ENCODE results near the gene DEFB131A. TPM values are rescaled to one million over a fixed set of nuclear protein-coding genes. Genes with fewer than 3 reads are reported as not detected.
"Not testable (repeated sequence)": the region's sequence is repeated elsewhere in the genome, so short reads cannot be mapped to it uniquely, and the experiment has no call there.

DEFB131A gene
- total RNA-seq, 2 experiments from 2014 or later: not detected

DNA sequence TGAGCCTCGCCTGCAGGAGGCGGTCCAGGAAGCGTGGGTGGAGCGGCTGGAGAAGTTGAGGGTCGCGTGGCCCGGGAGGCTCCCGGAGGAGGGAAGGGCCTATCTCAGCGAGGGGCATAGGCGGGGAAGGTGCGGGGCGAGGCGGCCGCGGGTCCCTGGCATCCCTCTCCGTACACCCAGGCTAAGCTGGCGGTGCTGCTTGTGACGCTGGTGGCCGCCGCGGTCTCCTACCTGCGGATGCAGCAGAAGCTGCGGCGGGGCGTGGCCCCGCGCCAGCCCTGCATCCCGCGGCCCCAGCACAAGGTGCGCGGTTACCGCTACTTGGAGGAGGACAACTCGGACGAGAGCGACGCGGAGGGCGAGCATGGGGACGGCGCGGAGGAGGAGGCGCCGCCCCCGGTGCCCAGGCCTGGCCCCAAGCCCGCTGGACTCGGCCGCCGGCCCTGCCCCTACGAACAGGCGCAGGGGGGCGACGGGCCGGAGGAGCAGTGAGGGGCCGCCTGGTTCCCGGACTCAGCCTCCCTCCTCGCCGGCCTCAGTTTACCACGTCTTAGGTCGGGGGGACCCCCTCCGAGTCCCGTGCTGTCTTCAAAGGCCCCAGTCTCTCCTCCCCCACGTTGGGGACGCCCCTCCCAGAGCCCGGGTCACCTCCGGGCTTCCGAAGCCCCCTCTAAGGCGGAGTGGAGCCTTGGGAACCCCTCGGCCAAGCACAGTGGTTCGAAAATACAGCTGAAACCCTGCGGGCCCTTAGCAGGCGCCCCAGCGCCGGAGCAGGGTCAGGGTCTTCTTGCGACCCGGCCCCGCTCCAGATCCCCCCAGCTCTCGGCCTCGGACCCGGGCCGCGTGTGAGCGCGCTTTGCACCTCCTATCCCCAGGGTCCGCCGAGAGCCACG lies 53.6 kb downstream of the DEFB131A start:
- H3K36me3 Mint-ChIP-seq (ENCODE audit: low read depth); ATAC-seq; DNase-seq; H3K27me3 Mint-ChIP-seq (ENCODE audit: low read depth); H3K4me3 Mint-ChIP-seq; H3K4me1 Mint-ChIP-seq (ENCODE audit: low read depth); H3K27ac Mint-ChIP-seq; H3K9me3 Mint-ChIP-seq (ENCODE audit: insufficient read depth); POLR2A ChIA-PET; CTCF ChIA-PET: not testable (repeated sequence)

DNA sequence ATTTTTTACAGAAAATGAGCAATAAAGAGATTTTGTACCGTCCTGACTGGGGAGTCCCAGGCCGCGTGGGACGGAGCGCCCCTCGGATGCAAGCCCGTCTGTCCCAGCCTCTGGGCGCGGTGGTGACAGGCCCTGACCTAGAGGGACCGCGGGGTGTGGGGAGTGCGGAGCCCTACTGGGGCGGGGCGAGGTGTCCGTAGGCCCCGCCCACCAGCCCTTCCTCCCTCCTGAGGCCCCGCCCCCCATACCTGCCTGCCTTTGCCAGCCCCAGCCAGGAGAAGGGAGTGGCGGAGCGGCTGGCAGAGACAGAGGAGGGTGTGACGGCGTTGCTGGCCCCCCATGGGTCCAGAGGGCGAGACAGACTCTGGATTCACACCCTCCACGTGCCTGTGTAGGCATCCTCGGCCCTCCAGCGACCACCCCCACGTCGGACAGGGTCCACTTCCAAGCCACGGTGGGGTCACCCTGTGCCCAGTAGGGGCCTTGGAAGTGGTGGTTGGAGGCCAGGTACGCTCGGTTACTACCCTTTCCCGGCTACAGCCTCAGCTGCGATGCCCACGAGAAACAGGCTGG lies 54.3 kb downstream of the DEFB131A start:
- H3K27ac Mint-ChIP-seq; POLR2A ChIA-PET; H3K36me3 Mint-ChIP-seq (ENCODE audit: low read depth); ATAC-seq; H3K4me3 Mint-ChIP-seq; DNase-seq; CTCF ChIA-PET; H3K9me3 Mint-ChIP-seq (ENCODE audit: insufficient read depth); H3K27me3 Mint-ChIP-seq (ENCODE audit: low read depth); H3K4me1 Mint-ChIP-seq (ENCODE audit: low read depth): not testable (repeated sequence)

DNA sequence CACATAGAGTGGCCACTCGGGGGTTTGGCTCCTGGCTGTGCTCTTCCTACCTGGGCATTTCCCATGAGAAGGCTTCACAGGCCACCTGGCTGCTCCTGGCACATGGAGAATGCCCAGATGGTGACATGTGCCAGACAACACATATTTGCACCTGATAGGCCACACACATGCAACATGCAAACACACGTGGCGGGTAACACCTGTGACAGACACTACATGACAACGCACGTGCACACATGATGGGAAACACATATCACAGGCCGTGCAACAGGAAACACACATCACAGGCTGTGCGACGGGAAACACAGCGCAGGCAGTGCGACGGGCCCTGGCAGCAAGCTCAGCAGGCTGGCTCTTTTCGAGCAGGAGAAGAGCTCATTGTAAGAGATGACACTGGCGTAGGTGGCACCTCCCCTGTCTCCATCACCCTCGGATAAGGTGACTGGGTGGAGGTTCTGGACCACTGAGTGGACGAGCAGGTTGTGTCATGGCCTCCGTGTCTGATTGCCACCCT lies 55.8 kb downstream of the DEFB131A start:
- H3K36me3 Mint-ChIP-seq (ENCODE audit: low read depth); ATAC-seq; DNase-seq; H3K27me3 Mint-ChIP-seq (ENCODE audit: low read depth); H3K4me3 Mint-ChIP-seq; H3K27ac Mint-ChIP-seq; CTCF ChIA-PET; H3K4me1 Mint-ChIP-seq (ENCODE audit: low read depth); H3K9me3 Mint-ChIP-seq (ENCODE audit: insufficient read depth); POLR2A ChIA-PET: not testable (repeated sequence)

Other genes with a start within 250 kb of the DEFB131A start
- not detected for gene USP17L10, start 233.8 kb upstream of the DEFB131A start, total RNA-seq
- gene USP17L11, start 229.0 kb upstream of the DEFB131A start, total RNA-seq: not detected
- gene USP17L12, start 224.3 kb upstream of the DEFB131A start, total RNA-seq: not detected
- gene USP17L13, start 219.5 kb upstream of the DEFB131A start, total RNA-seq: not detected
- gene USP17L15, start 210.0 kb upstream of the DEFB131A start, total RNA-seq: not detected
- gene USP17L17, start 200.5 kb upstream of the DEFB131A start, total RNA-seq: not detected
- gene USP17L18, start 195.8 kb upstream of the DEFB131A start, total RNA-seq: not detected
- gene USP17L19, start 191.0 kb upstream of the DEFB131A start, total RNA-seq: not detected
- not detected for gene USP17L20, start 186.3 kb upstream of the DEFB131A start, total RNA-seq
- gene USP17L21, start 181.5 kb upstream of the DEFB131A start, total RNA-seq: not detected
- gene USP17L22, start 176.8 kb upstream of the DEFB131A start, total RNA-seq: not detected
- not detected for gene USP17L24, start 119.2 kb upstream of the DEFB131A start, total RNA-seq
- not detected for gene USP17L25, start 114.5 kb upstream of the DEFB131A start, total RNA-seq
- gene USP17L26, start 109.8 kb upstream of the DEFB131A start, total RNA-seq: not detected
- not detected for gene USP17L5, start 105.0 kb upstream of the DEFB131A start, total RNA-seq
- gene USP17L27, start 100.3 kb upstream of the DEFB131A start, total RNA-seq: not detected
- not detected for gene USP17L28, start 95.5 kb upstream of the DEFB131A start, total RNA-seq
- not detected for gene USP17L29, start 90.8 kb upstream of the DEFB131A start, total RNA-seq
- gene USP17L30, start 81.3 kb upstream of the DEFB131A start, total RNA-seq: not detected